Neural cell (in vitro differentiated cells): ENCODE measurements around the gene PHB1. TPM values are rescaled to one million over a fixed set of nuclear protein-coding genes. Genes with fewer than 3 reads are reported as not detected.

ENCODE experiments used
- H2AFZ ChIP-seq: fragments of 200-600, 300-800 bp; sonication (generic), shearing (Covaris generic); 2 replicates; pipeline ENCODE4 v1.6.0; 2014; ENCODE audit warnings: low read depth, mild to moderate bottlenecking, antibody characterized with exemption, low read length, moderate library complexity
- H3F3A ChIP-seq: fragments of 200-600 bp; shearing (Covaris generic); 2 replicates; pipeline ENCODE4 v1.6.1; 2016; ENCODE audit warnings: mild to moderate bottlenecking, moderate library complexity, mixed read lengths, antibody characterized with exemption, low read length; ENCODE audit not compliant: insufficient read depth, poor library complexity, severe bottlenecking
- H3K27ac ChIP-seq: fragments of 200-600, 300-800 bp; sonication (generic), shearing (Covaris generic); 2 replicates; pipeline ENCODE4 v1.5.1; 2014; ENCODE audit warnings: mild to moderate bottlenecking, low read length, moderate library complexity
- H3K27me3 ChIP-seq: fragments of 300-800, 200-600 bp; sonication (generic), shearing (Covaris generic); 2 replicates; pipeline ENCODE4 v1.6.0; 2014; ENCODE audit warnings: mild to moderate bottlenecking, low read depth, low read length, moderate library complexity; ENCODE audit not compliant: insufficient read depth
- H3K36me3 ChIP-seq: fragments of 300-800, 200-600 bp; sonication (generic), shearing (Covaris generic); 2 replicates; pipeline ENCODE4 v1.5.1; 2014; ENCODE audit warnings: mild to moderate bottlenecking, antibody characterized with exemption, low read length, moderate library complexity; ENCODE audit not compliant: insufficient read depth
- H3K4me2 ChIP-seq: fragments of 300-800, 200-600 bp; sonication (generic), shearing (Covaris generic); 2 replicates; pipeline ENCODE4 v1.6.0; 2014; ENCODE audit warnings: mild to moderate bottlenecking, low read length
- H3K4me3 ChIP-seq: fragments of 300-800, 200-600 bp; sonication (generic), shearing (Covaris generic); 2 replicates; pipeline ENCODE4 v1.5.1; 2014; ENCODE audit warnings: mild to moderate bottlenecking, low read length, moderate library complexity
- H3K79me2 ChIP-seq: fragments of 200-600 bp; shearing (Covaris generic); replicated peaks from 2 replicates; pipeline ENCODE4 v1.6.0; 2014; ENCODE audit warnings: mild to moderate bottlenecking, low read length, moderate library complexity; ENCODE audit not compliant: insufficient read depth
- H3K9ac ChIP-seq: fragments of 300-800, 200-600 bp; sonication (generic), shearing (Covaris generic); 2 replicates; pipeline ENCODE4 v1.6.1; 2016; ENCODE audit warnings: mild to moderate bottlenecking, low read length, mixed read lengths
- H3K9me2 ChIP-seq: fragments of 200-600 bp; shearing (Covaris generic); 2 replicates; pipeline ENCODE4 v1.6.1; 2016; ENCODE audit warnings: mild to moderate bottlenecking, low read length, mixed read lengths; ENCODE audit not compliant: insufficient read depth
- H3K9me3 ChIP-seq: fragments of 200-600, 300-800 bp; sonication (generic), shearing (Covaris generic); 2 replicates; pipeline ENCODE4 v1.6.1; 2016; ENCODE audit warnings: mild to moderate bottlenecking, mixed run types, low read length, moderate library complexity, mixed read lengths
- H4K20me1 ChIP-seq: fragments of 200-600 bp; shearing (Covaris generic); 2 replicates; pipeline ENCODE4 v1.6.1; 2016; ENCODE audit warnings: mild to moderate bottlenecking, mixed run types; ENCODE audit not compliant: insufficient read depth
- CTCF ChIP-seq: fragments of 450-650 bp; IDR thresholded peaks from 2 replicates; pipeline ENCODE4 v1.5.1; 2014; ENCODE audit warnings: antibody characterized with exemption, mild to moderate bottlenecking, moderate library complexity; ENCODE audit not compliant: poor library complexity, severe bottlenecking
- EP300 ChIP-seq: fragments of 450-650 bp; conservative IDR thresholded peaks from 2 replicates; pipeline ENCODE4 v1.6.1; 2014; ENCODE audit warnings: antibody characterized with exemption, mild to moderate bottlenecking, moderate library complexity; ENCODE audit not compliant: poor library complexity, severe bottlenecking
- EZH2 ChIP-seq: fragments of 200-600, 300-800 bp; shearing (Covaris generic), sonication (generic); IDR thresholded peaks from 2 replicates; pipeline ENCODE4 v1.6.1; 2014; ENCODE audit warnings: antibody characterized with exemption, low read length, borderline replicate concordance, mild to moderate bottlenecking; ENCODE audit not compliant: insufficient read depth, poor library complexity, severe bottlenecking
- MXI1 ChIP-seq: fragments of 450-650 bp; conservative IDR thresholded peaks from 2 replicates; pipeline ENCODE4 v1.6.1; 2014; ENCODE audit warnings: antibody characterized with exemption, mild to moderate bottlenecking; ENCODE audit not compliant: poor library complexity, severe bottlenecking
- POLR2AphosphoS5 ChIP-seq: IDR thresholded peaks from 2 replicates; pipeline ENCODE4 v1.6.1; 2012
- RAD21 ChIP-seq: fragments of 450-650 bp; conservative IDR thresholded peaks from 2 replicates; pipeline ENCODE4 v1.6.1; 2014; ENCODE audit warnings: antibody characterized with exemption, mild to moderate bottlenecking, moderate library complexity
- REST ChIP-seq: IDR thresholded peaks from 2 replicates; pipeline ENCODE4 v1.6.1; 2012; ENCODE audit warnings: borderline replicate concordance
- SMC3 ChIP-seq: fragments of 450-650 bp; conservative IDR thresholded peaks from 2 replicates; pipeline ENCODE4 v1.6.1; 2014; ENCODE audit warnings: antibody characterized with exemption, mild to moderate bottlenecking, moderate library complexity; ENCODE audit not compliant: poor library complexity
- TAF1 ChIP-seq: IDR thresholded peaks from 2 replicates; pipeline ENCODE4 v1.6.1; 2012; ENCODE audit warnings: low read depth
- polyA plus RNA-seq: library from polyadenylated mRNA; depleted of rRNA; stranded (reverse); fragments of >200 nt; gene quantifications from 2 replicates; pipeline ENCODE4 v1.2.3, GENCODE V29; 2014

PHB1 gene
- polyA plus RNA-seq, 1 donor from 2014 or later, result 99.0 TPM

GRCh38 chr17:49407086-49407485, 7.6 kb downstream of the PHB1 start:
- Histone ChIP-seq H3K9me2 (no peaks in the 10 kb centered on the region), H3K36me3 (peaks cover 9% of the 10 kb centered on the region)

GRCh38 chr17:49406421-49407061, 8.1 kb downstream of the PHB1 start:
- Histone ChIP-seq H3K4me3 (no peak overlapping the region), H3K4me2 (no peak overlapping the region), H3K27me3 (no peaks in the 10 kb centered on the region), H3K9ac (no peak overlapping the region), H2AFZ (no peak overlapping the region), H3K9me3 (no peaks in the 10 kb centered on the region), H4K20me1 (no peaks in the 10 kb centered on the region), H3K36me3 (peaks cover 9% of the 10 kb centered on the region), H3K79me2 (no peaks in the 10 kb centered on the region), H3K9me2 (no peaks in the 10 kb centered on the region), H3K27ac (no peak overlapping the region), H3F3A (no peaks in the 10 kb centered on the region)
- TF ChIP-seq REST (no peak), POLR2AphosphoS5 (no peak), RAD21 (no peak), SMC3 (no peak), TAF1 (no peak), MXI1 (no peak), EP300 (no peak), EZH2 (no peak)

More at GRCh38 chr17:49407086-49407485, 7.6 kb downstream of the PHB1 start:
- TF ChIP-seq RAD21, result no peak
- no peak for TF ChIP-seq EP300
- TF ChIP-seq MXI1, result no peak
- TF ChIP-seq REST, result no peak
- TF ChIP-seq POLR2AphosphoS5, result no peak
- TF ChIP-seq CTCF, result no peak
- no peak for TF ChIP-seq SMC3
- no peak for TF ChIP-seq TAF1
- TF ChIP-seq EZH2, result no peak
- Histone ChIP-seq H3K27me3 (no peaks in the 10 kb centered on the region), H3K27ac (no peak overlapping the region), H2AFZ (no peak overlapping the region), H4K20me1 (no peaks in the 10 kb centered on the region), H3K79me2 (no peaks in the 10 kb centered on the region), H3K4me2 (no peak overlapping the region), H3K9me3 (no peaks in the 10 kb centered on the region), H3F3A (no peaks in the 10 kb centered on the region), H3K4me3 (no peak overlapping the region), H3K9ac (no peak overlapping the region)
